ENCODE data around the gene PALB2. TPM values are rescaled to one million over a fixed set of nuclear protein-coding genes. Genes with fewer than 3 reads are reported as not detected.

Gene PALB2
- total RNA-seq, 1 donor from 2014 or later, result 14.9 TPM

- H3K4me1 Mint-ChIP-seq (ENCODE audit: unreplicated experiment), result peaks cover 12% of the 10 kb centered on the region
- no peaks in the 10 kb centered on the region for H3K9me3 Mint-ChIP-seq (ENCODE audit: unreplicated experiment)
- H3K36me3 Mint-ChIP-seq (ENCODE audit: unreplicated experiment), result peaks cover 21% of the 10 kb centered on the region
- DNase-seq (ENCODE audit: extremely low spot score, unreplicated experiment), result no peak
- no peak overlapping the region for H3K4me3 Mint-ChIP-seq (ENCODE audit: unreplicated experiment)
- no peak for TF ChIP-seq CTCF (IDR thresholded peaks at IDR 0.05)
- peak overlapping the region; percentile 86 for H3K27ac Mint-ChIP-seq (ENCODE audit: unreplicated experiment)
- H3K27me3 Mint-ChIP-seq (ENCODE audit: unreplicated experiment), result no peaks in the 10 kb centered on the region
These were observed 32.9 kb downstream of the PALB2 start for GRCh38 chr16:23608194-23608593.

GRCh38 chr16:23607726-23608125 lies 33.4 kb downstream of the PALB2 start:
- no peak for DNase-seq (ENCODE audit: extremely low spot score, unreplicated experiment)
- Mint-ChIP-seq H3K27ac (ENCODE audit: unreplicated experiment) (no peak overlapping the region), H3K4me3 (ENCODE audit: unreplicated experiment) (no peak overlapping the region), H3K9me3 (ENCODE audit: unreplicated experiment) (no peaks in the 10 kb centered on the region), H3K36me3 (ENCODE audit: unreplicated experiment) (peaks cover 24% of the 10 kb centered on the region), H3K4me1 (ENCODE audit: unreplicated experiment) (peaks cover 12% of the 10 kb centered on the region), H3K27me3 (ENCODE audit: unreplicated experiment) (no peaks in the 10 kb centered on the region)
- no peak for TF ChIP-seq CTCF (IDR thresholded peaks at IDR 0.05)

GRCh38 chr16:23597003-23597756 lies 43.9 kb downstream of the PALB2 start:
- peak overlapping the region; percentile 40 for H3K4me3 Mint-ChIP-seq (ENCODE audit: unreplicated experiment)
- TF ChIP-seq CTCF (IDR thresholded peaks at IDR 0.05), result no peak
- no peak for DNase-seq (ENCODE audit: extremely low spot score, unreplicated experiment)
- H3K27me3 Mint-ChIP-seq (ENCODE audit: unreplicated experiment), result no peaks in the 10 kb centered on the region
- H3K9me3 Mint-ChIP-seq (ENCODE audit: unreplicated experiment), result no peaks in the 10 kb centered on the region
- peaks cover 14% of the 10 kb centered on the region for H3K4me1 Mint-ChIP-seq (ENCODE audit: unreplicated experiment)
- peaks cover 10% of the 10 kb centered on the region for H3K36me3 Mint-ChIP-seq (ENCODE audit: unreplicated experiment)
- no peak overlapping the region for H3K27ac Mint-ChIP-seq (ENCODE audit: unreplicated experiment)

GRCh38 chr16:23595951-23596720 lies 45.0 kb downstream of the PALB2 start, which contains the start of gene NDUFAB1:
Gene NDUFAB1, minus strand, starts transcription at chr16:23596316. Its CDS starts 26 bp downstream, at chr16:23596290.
- H3K4me3 Mint-ChIP-seq (ENCODE audit: unreplicated experiment), result peak within 1 kb of the TSS; percentile 82
- H3K27ac Mint-ChIP-seq (ENCODE audit: unreplicated experiment), result peak within 1 kb of the TSS; percentile 71
- H3K36me3 Mint-ChIP-seq (ENCODE audit: unreplicated experiment), result peaks cover 13% of the 10 kb centered on the region
- no peaks in the 10 kb centered on the region for H3K9me3 Mint-ChIP-seq (ENCODE audit: unreplicated experiment)
- peak; percentile 100 for TF ChIP-seq CTCF (IDR thresholded peaks at IDR 0.05)
- H3K27me3 Mint-ChIP-seq (ENCODE audit: unreplicated experiment), result no peaks in the 10 kb centered on the region
- DNase-seq (ENCODE audit: extremely low spot score, unreplicated experiment), result peak; percentile 97
- peaks cover 14% of the 10 kb centered on the region for H3K4me1 Mint-ChIP-seq (ENCODE audit: unreplicated experiment)

Data from osteocyte (in vitro differentiated cells).